ENCODE data around the gene FRAS1.
"Not testable (repeated sequence)": the region's sequence is repeated elsewhere in the genome, so short reads cannot be mapped to it uniquely, and the experiment has no call there.

The FRAS1 gene

GRCh38 chr4:78057135-78057599, at the start of gene FRAS1:
FRAS1 (plus strand) TSS chr4:78057323; CDS start chr4:78058010, 687 bp downstream.
- FAIRE-seq, result no peak

GRCh38 chr4:78011003-78011402, 46.1 kb upstream of the FRAS1 start:
- not testable (repeated sequence) for DNase-seq (ENCODE audit: extremely low spot score, insufficient read length, low read depth); FAIRE-seq

More at GRCh38 chr4:78057135-78057599, at the start of gene FRAS1:
- DNase-seq (ENCODE audit: extremely low spot score, insufficient read length, low read depth), result no peak

DNA sequence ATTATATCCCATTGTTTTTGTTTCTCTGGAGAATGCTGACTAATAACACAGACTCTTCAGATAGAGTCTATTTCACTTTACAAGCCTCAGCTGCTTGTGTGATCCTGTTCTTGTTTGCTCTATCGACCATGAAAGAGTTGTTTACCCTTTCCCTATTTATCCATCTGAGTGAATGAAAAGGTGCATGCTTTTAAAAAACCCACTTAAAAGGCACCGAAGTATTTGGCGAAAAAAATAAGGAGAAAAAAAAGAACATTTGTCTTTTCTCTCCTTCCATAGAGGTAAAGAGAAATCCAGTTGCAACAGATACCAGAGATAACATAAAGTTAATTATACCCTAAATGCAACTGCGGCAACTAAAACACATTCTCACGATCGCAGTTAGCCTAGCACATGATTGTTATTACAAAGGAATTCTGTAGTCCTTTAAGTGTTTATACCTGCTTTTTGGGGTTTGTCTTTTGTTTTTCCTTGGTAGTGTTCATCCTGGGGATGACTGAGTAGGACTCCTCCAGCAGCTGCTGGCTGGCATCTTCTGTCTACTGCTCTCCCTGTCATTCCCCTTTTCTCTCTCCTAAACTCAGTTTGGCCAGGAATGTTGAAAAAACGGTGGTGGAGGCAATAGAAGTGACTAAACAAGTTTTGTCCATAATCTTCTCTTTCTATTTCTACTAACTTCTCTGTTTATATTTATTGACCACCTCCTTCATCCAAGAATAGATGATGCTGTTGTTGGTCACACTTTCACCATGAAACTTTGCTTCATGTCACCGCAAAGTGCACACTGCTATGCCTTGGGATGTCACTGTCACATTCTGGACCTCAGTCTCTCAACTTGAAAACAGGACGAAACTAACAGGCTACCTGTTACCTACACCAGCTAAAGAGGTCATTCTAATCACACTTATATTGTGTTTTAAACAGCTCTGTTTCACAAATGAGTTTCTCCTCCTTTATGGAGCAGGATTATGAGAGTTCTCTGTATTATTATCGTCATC, 41.9 kb upstream of the FRAS1 start:
- no peak for FAIRE-seq
- DNase-seq (ENCODE audit: extremely low spot score, insufficient read length, low read depth), result no peak

GRCh38 chr4:78018271-78019049, 38.7 kb upstream of the FRAS1 start:
- FAIRE-seq (no peak), DNase-seq (ENCODE audit: extremely low spot score, insufficient read length, low read depth) (no peak)

- no peak for FAIRE-seq
Observed at GRCh38 chr4:78019414-78019813, 37.7 kb upstream of the FRAS1 start.

DNA sequence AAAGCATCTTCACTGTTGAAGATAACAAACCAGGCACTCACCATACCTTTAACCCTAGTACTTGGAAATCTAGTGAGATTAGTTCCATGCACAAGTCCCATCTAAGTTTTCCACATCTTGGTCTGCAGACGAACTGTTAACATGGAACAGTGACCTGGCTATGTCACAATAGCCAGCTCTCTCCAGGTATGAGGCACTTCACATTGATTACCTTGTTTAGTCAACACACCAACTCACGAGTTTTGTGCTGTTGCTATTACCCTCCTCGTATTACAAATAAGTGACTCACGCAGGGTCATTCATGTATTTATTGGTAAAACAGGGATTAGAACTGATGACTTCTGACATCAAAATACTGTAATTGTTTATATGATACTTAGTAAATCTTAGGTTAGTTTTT, 36.4 kb upstream of the FRAS1 start:
- no peak for FAIRE-seq
- no peak for DNase-seq (ENCODE audit: extremely low spot score, insufficient read length, low read depth)

More at GRCh38 chr4:78019414-78019813, 37.7 kb upstream of the FRAS1 start:
- DNase-seq (ENCODE audit: extremely low spot score, insufficient read length, low read depth), result no peak

DNA sequence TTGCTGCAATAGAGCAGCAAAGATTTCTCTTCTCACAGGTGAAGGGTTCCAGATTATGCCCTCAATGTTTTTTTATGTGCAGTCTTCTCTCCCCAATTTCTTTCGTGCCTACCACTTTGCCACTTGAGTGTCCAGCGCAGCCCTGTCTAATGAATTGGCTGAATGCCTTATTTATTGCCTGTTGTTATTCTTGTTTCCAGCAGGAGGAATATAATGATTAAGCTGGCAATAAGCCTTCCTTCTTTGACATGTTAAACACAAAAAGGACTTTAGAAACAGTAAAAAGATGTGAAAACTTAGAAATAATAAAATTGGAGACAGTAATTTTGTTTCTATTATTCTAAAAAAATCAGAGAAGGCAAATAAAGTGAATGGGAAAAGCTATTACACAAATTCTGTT, 34.6 kb upstream of the FRAS1 start:
- FAIRE-seq, result no peak
- no peak for DNase-seq (ENCODE audit: extremely low spot score, insufficient read length, low read depth)

DNA sequence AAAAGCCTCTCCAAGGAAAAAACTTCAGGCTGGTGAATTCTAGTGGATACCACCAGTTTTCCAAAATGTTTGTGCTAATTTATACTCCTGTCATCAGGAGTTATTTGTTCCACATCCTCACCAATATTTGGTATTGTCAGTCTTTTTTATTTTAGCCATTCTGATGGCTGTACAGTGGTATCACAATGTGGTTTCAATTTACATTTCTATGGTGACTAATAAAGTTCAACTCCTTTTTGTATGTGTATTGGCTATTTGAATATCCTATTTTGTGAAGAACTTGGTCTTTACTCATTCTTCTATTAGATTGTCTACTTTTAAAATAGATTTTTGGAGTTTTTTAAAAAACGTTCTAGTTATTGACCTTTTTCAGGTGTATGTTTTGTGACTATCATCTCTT, 33.0 kb upstream of the FRAS1 start:
- no peak for DNase-seq (ENCODE audit: extremely low spot score, insufficient read length, low read depth)
- FAIRE-seq, result no peak

- DNase-seq (ENCODE audit: extremely low spot score, insufficient read length, low read depth) (no peak), FAIRE-seq (no peak)
Observed at GRCh38 chr4:78024576-78025091, 32.5 kb upstream of the FRAS1 start.

- FAIRE-seq, result no peak
- DNase-seq (ENCODE audit: extremely low spot score, insufficient read length, low read depth), result no peak
Observed at GRCh38 chr4:78031417-78031950, 25.6 kb upstream of the FRAS1 start.

GRCh38 chr4:78032446-78032845, 24.7 kb upstream of the FRAS1 start:
- FAIRE-seq (no peak), DNase-seq (ENCODE audit: extremely low spot score, insufficient read length, low read depth) (no peak)

- DNase-seq (ENCODE audit: extremely low spot score, insufficient read length, low read depth), result no peak
- no peak for FAIRE-seq
Observed at GRCh38 chr4:78032929-78033328, 24.2 kb upstream of the FRAS1 start.

GRCh38 chr4:78033861-78034260, 23.3 kb upstream of the FRAS1 start:
- DNase-seq (ENCODE audit: extremely low spot score, insufficient read length, low read depth), result no peak
- no peak for FAIRE-seq

DNA sequence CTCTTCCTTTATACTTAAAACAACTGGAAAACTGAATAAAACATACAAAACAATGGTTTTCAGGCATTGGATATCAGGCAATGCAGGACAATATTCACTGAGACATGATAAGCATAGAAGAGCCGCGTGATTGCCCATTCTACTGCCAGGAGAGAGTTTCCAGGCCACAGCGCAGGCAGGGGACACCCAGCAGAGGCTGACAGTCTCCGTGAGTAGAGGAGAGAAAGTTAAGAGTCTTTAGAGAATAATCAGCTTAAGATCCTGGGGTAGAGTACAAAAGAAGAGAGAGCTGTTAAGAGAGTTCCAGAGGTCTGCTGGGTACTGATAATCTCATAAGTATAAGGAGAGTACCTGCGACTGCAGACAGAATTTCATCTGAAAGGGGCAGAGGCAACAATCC, 18.4 kb upstream of the FRAS1 start:
- DNase-seq (ENCODE audit: extremely low spot score, insufficient read length, low read depth) (no peak), FAIRE-seq (no peak)

- FAIRE-seq (no peak), DNase-seq (ENCODE audit: extremely low spot score, insufficient read length, low read depth) (no peak)
Observed at GRCh38 chr4:78039678-78040077, 17.4 kb upstream of the FRAS1 start.

DNA sequence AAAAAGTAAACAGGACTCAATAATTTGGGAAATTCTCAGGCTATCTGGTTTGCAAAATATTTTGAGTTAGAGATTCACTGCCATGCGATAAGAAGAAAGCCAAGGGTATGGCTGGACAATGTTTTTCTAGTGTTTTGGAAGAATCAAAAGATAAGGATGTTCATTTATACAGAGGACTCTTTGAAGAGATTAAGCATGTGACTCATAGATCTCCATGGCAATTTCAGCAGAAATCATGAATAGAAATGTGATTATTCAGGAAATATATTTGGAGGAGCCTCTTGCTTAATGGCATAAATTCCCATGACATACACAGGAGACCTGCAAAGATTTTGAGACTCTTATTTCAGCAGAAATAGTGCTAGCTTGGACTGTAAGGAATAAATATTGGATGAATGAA, 16.7 kb upstream of the FRAS1 start:
- FAIRE-seq, result no peak
- no peak for DNase-seq (ENCODE audit: extremely low spot score, insufficient read length, low read depth)

GRCh38 chr4:78047366-78047765, 9.8 kb upstream of the FRAS1 start:
- FAIRE-seq (no peak), DNase-seq (ENCODE audit: extremely low spot score, insufficient read length, low read depth) (no peak)

DNA sequence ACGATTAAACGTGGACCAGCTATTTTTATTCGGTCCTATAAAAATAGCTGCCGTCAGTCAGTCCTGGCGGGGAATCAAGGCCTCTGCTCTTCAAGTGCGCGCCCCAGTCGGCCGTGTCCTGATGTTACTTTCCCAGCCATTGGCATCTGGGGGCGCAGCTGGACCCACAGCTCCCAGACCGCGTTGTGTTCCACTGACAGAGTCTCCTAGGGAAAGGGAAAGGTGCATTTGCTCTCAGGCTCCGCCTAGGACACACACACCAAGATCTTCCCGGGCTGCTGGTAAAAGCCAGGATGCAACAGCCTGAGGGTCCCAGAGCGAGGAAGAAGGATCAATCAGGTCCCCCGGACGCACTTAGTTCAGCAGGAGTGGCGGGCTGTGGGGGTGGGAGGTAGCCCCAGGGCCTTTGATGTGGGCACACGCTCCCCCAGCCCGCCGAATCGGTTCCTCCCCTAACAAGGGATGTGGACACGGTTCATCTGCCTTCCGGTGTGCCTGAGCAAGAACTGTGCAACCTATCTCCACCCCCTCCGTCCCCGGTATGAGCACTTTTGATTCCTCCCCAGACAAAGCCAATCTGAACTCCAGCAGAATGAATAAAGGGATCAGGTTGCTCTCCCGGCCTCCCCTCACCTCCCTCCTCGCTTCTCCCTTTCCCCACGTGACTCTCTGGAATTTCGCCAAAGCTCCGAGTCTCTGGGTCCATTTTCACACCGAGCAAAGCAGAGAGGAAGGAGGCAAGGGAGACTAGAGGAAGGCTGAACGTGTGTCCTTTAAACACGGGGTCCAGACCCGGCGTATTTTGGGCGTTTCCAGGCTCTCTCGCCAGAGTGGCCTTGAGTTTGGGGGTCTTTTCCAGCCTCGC, 626 bp upstream of the FRAS1 start:
- DNase-seq (ENCODE audit: extremely low spot score, insufficient read length, low read depth) (no peak), FAIRE-seq (peak; percentile 78)
